Type B pancreatic cell (in vitro differentiated cells): ENCODE results near the gene HLA-DRB1. TPM values are rescaled to one million over a fixed set of nuclear protein-coding genes. Genes with fewer than 3 reads are reported as not detected.
"Not testable (repeated sequence)": the region's sequence is repeated elsewhere in the genome, so short reads cannot be mapped to it uniquely, and the experiment has no call there.

Experiments used
- DNase-seq: peaks from one replicate; pipeline ENCODE4 v3.0.0; 2021; ENCODE audit warnings: mixed read lengths; ENCODE audit not compliant: unreplicated experiment; ENCODE audit errors: extremely low spot score
- H3K27ac Mint-ChIP-seq: 2 replicates; pipeline ENCODE4 v1.8.0; 2021; ENCODE audit warnings: mild to moderate bottlenecking, mixed read lengths
- H3K27me3 Mint-ChIP-seq: 2 replicates; pipeline ENCODE4 v1.8.0; 2021; ENCODE audit warnings: mixed read lengths
- H3K36me3 Mint-ChIP-seq: 2 replicates; pipeline ENCODE4 v1.8.0; 2021; ENCODE audit warnings: mixed read lengths
- H3K4me1 Mint-ChIP-seq: one replicate; pipeline ENCODE4 v1.8.0; 2021; ENCODE audit warnings: mixed read lengths; ENCODE audit not compliant: unreplicated experiment
- H3K4me3 Mint-ChIP-seq: 2 replicates; pipeline ENCODE4 v1.8.0; 2021; ENCODE audit warnings: mild to moderate bottlenecking, mixed read lengths
- H3K9me3 Mint-ChIP-seq: 2 replicates; pipeline ENCODE4 v1.8.0; 2021; ENCODE audit warnings: mixed read lengths
- long read RNA-seq: library from polyadenylated mRNA; unstranded; transcript quantifications from one replicate; pipeline ENCODE4 v2.0.0, GENCODE V29; 2020
- total RNA-seq: library from RNA; stranded (reverse); gene quantifications from 2 replicates; pipeline ENCODE4 v1.2.1, GENCODE V29; 2021; ENCODE audit warnings: low replicate concordance
- TF ChIP-seq, protein P1 (sequence below): fragments of 200-600 bp; sonication (generic); conservative IDR thresholded peaks from 2 replicates; pipeline ENCODE4 v1.5.0; 2021; ENCODE audit warnings: antibody characterized with exemption, mild to moderate bottlenecking

Gene HLA-DRB1
- 24.3 and 88.9 TPM in 2 replicates for total RNA-seq
- long read RNA-seq, transcript HLA-DRB1-201 (6 exons, 1,229 nt): major isoform, 184 of 262 reads
- long read RNA-seq, partial matches to known transcripts: 45 of 262 reads
- long read RNA-seq, other reads (novel, unspliced or antisense): 33 of 262 reads

DNA sequence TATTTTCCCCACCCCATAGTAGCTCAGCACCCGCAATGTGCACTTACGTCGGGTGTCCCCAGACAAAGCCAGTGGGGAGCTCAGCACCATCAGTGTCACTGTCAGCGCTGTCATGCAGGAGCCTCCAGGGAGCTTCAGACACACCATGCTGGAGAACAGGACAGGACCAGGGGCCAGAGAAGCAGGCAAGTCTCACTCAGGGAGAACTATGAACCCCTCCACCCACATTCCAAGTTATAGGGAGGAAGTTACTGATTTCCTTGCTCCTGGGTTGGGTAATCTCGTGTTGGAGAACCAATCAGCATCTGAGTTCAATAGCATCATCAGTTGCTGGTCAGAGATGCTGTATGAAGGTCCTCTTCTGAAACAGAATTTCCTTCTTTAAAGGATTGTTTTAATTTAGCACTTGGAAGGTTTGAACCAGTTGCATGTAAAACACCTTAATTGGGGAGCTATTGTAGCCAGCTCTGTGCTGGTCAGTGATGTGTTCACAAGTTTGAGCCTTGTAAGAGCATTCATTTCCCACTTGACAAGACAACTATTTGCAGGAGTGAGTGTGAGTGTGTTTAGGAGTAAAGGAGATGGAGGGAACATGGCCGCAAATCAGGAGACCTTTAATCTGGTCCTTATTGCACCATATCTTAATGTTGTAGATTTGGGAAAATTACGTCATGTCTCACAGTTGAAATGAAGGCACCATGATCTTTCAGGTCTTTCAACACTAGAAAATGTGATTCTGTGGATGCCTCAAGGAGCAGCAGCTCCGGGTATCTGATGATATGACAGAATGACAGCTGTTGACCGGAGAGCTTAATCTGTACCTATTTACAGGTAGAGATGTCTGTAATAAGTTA, at the start of gene HLA-DRB1:
Gene HLA-DRB1, minus strand, starts transcription at position 253 of the 854 bp plus-strand sequence. Its CDS starts 106 bp downstream, at position 147.
- no peak for DNase-seq
- TF ChIP-seq, protein P1, sequence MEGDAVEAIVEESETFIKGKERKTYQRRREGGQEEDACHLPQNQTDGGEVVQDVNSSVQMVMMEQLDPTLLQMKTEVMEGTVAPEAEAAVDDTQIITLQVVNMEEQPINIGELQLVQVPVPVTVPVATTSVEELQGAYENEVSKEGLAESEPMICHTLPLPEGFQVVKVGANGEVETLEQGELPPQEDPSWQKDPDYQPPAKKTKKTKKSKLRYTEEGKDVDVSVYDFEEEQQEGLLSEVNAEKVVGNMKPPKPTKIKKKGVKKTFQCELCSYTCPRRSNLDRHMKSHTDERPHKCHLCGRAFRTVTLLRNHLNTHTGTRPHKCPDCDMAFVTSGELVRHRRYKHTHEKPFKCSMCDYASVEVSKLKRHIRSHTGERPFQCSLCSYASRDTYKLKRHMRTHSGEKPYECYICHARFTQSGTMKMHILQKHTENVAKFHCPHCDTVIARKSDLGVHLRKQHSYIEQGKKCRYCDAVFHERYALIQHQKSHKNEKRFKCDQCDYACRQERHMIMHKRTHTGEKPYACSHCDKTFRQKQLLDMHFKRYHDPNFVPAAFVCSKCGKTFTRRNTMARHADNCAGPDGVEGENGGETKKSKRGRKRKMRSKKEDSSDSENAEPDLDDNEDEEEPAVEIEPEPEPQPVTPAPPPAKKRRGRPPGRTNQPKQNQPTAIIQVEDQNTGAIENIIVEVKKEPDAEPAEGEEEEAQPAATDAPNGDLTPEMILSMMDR: no peak
- no peaks in the 10 kb centered on the region for H3K4me1 Mint-ChIP-seq
- H3K9me3 Mint-ChIP-seq: peaks cover 4% of the 10 kb centered on the region
- peaks cover 29% of the 10 kb centered on the region for H3K27me3 Mint-ChIP-seq
- no peaks in the 10 kb centered on the region for H3K36me3 Mint-ChIP-seq
- H3K27ac Mint-ChIP-seq: no peak within 1 kb of the TSS
- no peak within 1 kb of the TSS for H3K4me3 Mint-ChIP-seq

DNA sequence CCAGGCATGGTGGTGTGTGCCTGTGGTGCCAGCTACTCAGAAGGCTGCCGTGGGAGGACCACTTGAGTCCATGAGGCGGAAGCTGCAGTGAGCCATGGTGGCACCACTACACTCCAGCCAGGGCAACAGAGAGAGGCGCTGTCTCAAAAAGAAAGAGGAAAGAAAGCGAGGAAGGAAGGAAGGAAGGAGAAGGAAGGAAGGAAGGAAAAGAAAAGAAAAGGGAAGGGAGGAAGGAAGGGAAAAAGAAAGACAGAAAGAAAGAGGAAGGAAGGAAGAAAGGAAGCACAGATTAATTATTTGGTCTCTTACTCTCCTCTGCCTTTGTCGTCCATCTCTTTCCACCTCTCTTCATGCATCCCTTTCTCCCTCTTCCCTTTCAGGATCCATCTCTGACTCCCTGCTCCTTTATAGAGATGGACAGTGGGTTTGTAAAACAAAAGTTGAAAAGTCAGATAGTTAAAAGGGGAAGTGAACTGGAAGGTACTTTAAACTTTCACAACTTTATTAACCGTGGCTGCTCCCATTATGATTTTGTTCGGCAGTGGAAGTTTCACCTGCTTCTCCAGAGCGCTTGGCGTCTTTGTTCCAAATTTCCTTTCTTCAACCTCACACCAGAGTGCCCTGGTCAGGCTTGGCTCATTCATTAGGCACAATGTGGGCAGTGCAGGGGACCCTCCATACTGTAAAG, 49.0 kb upstream of the HLA-DRB1 start:
- Mint-ChIP-seq H3K27me3 (peaks cover 41% of the 10 kb centered on the region), H3K4me1 (no peaks in the 10 kb centered on the region), H3K27ac (no peak overlapping the region), H3K4me3 (no peak overlapping the region), H3K36me3 (no peaks in the 10 kb centered on the region), H3K9me3 (no peaks in the 10 kb centered on the region)
- TF ChIP-seq, protein P1: no peak
- no peak for DNase-seq

DNA sequence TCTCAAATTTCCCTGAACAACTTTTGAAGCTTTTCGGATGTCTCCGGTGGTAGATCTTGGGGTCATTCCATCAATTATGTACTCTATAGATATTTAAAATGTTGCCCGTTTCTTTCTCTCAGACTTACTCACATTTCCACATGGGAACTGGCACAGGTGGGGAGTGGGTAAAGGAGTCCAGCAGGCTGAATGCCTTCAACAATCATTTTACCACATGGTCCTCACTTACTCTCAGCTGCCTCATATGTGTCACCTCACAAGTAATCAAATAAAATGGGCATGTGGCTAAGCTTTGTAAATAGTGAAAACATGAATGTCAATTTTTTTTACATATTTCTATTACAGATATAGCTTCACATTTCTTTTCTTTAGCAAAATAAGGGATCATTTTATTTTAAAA, 48.2 kb upstream of the HLA-DRB1 start:
- no peaks in the 10 kb centered on the region for H3K9me3 Mint-ChIP-seq
- DNase-seq: no peak
- H3K4me3 Mint-ChIP-seq: no peak overlapping the region
- H3K27ac Mint-ChIP-seq: no peak overlapping the region
- TF ChIP-seq, protein P1: no peak
- H3K27me3 Mint-ChIP-seq: peaks cover 41% of the 10 kb centered on the region
- H3K36me3 Mint-ChIP-seq: no peaks in the 10 kb centered on the region
- no peaks in the 10 kb centered on the region for H3K4me1 Mint-ChIP-seq

DNA sequence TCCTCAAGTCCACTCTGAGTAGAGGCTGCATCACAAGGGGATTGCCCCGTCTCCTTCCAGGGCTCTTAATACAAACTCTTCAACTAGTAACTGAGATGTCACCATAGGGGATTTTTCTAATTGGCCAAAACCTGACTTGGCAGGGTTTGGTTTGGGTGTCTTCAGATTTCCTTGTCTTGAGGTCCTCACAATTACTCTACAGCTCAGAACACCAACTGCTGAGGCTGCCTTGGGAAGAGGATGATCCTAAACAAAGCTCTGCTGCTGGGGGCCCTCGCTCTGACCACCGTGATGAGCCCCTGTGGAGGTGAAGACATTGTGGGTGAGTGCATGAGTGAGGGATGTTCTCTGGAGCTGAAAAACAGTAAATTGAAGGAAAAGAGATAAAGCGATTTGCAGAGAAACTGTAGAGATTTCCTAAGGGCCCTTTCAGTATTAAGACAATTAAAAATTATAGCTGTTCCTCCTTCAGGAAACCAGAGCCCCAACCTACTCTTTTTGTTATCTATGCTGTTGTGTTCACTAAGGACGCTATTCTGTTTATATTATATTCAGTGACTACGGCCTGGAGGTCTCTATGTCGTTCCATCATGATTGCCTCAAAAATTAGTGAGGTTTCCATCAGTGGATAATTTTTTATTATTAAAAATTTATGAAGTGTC, 47.7 kb upstream of the HLA-DRB1 start, which contains the start of gene HLA-DQA1:
Gene HLA-DQA1, plus strand, starts transcription at position 188 of the 662 bp plus-strand sequence. Its CDS starts 53 bp downstream, at position 241.
- no peak within 1 kb of the TSS for H3K27ac Mint-ChIP-seq
- H3K4me1 Mint-ChIP-seq: no peaks in the 10 kb centered on the region
- no peaks in the 10 kb centered on the region for H3K9me3 Mint-ChIP-seq
- no peaks in the 10 kb centered on the region for H3K36me3 Mint-ChIP-seq
- H3K4me3 Mint-ChIP-seq: no peak within 1 kb of the TSS
- TF ChIP-seq, protein P1: no peak
- DNase-seq: no peak
- H3K27me3 Mint-ChIP-seq: peaks cover 41% of the 10 kb centered on the region

DNA sequence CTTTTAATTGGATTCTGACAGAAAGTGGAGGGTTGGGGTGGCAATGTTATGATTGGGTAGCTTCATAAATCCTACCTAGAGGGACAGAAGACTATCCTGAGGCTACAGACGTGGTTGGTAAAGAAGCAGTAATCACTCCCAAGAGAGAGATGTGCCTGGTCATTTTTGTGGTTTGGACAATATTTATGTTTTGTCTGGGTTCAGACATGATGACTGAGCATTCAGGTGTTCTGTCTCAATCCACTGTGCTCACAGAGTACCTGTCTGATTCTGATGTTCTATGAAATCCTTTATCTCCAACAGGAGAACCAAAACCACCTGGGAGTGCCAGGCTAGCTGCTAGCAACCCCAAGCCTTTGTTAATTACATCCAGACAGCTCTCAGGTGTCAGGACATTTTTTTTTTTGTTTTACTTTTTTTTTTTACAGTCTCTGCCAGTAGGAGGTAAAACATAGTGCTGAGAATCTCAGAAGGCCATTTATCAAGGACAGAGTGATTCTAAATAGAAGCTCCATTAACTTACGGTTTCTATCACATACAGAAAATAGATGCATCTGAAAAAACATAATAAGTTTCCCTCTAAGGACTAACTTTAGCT, 46.0 kb upstream of the HLA-DRB1 start:
- TF ChIP-seq, protein P1: no peak
- H3K4me1 Mint-ChIP-seq: no peaks in the 10 kb centered on the region
- no peak overlapping the region for H3K27ac Mint-ChIP-seq
- DNase-seq: no peak
- peaks cover 38% of the 10 kb centered on the region for H3K27me3 Mint-ChIP-seq
- no peak overlapping the region for H3K4me3 Mint-ChIP-seq
- H3K9me3 Mint-ChIP-seq: no peaks in the 10 kb centered on the region
- H3K36me3 Mint-ChIP-seq: no peaks in the 10 kb centered on the region

DNA sequence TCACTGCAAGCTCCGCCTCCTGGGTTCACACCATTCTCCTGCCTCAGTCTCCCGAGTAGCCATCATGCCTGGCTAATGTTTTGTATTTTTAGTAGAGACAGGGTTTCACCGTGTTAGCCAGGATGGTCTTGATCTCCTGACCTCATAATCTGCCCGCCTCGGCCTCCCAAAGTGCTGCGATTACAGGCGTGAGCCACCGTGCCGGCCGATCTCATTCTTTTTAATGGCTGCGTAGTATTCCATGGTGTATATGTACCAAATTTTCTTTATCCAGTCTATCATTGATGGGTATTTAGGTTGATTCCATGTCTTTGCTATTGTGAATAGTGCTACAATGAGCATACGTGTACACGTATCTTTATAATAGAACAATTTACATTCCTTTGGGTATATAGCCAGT, 40.1 kb upstream of the HLA-DRB1 start:
- H3K4me1 Mint-ChIP-seq, H3K27ac Mint-ChIP-seq, H3K27me3 Mint-ChIP-seq, H3K36me3 Mint-ChIP-seq, DNase-seq, H3K9me3 Mint-ChIP-seq, H3K4me3 Mint-ChIP-seq: not testable (repeated sequence)
